T-helper 2 cell treated with Interferon-gamma antibody and Interleukin-4, amounts not matched to agents 5 μg/mL and 100 μg/mL, for 36 hours (primary cell): ENCODE measurements around the gene EPB41L3.
"Not testable (repeated sequence)": the region's sequence is repeated elsewhere in the genome, so short reads cannot be mapped to it uniquely, and the experiment has no call there.

Source experiments
- DNase-seq: peaks from one replicate; pipeline ENCODE4 v3.0.0; 2021; ENCODE audit warnings: low spot score
- H3K27ac Mint-ChIP-seq: one replicate; pipeline ENCODE4 v1.8.0; 2021; ENCODE audit warnings: mild to moderate bottlenecking, mixed read lengths
- H3K27me3 Mint-ChIP-seq: one replicate; pipeline ENCODE4 v1.8.0; 2021; ENCODE audit warnings: low read depth, mixed read lengths
- H3K36me3 Mint-ChIP-seq: one replicate; pipeline ENCODE4 v1.8.0; 2021; ENCODE audit warnings: low read depth, mixed read lengths
- H3K4me1 Mint-ChIP-seq: one replicate; pipeline ENCODE4 v1.8.0; 2021; ENCODE audit warnings: low read depth, mixed read lengths
- H3K4me3 Mint-ChIP-seq: one replicate; pipeline ENCODE4 v1.8.0; 2022; ENCODE audit warnings: mild to moderate bottlenecking, moderate library complexity, mixed read lengths
- H3K9me3 Mint-ChIP-seq: one replicate; pipeline ENCODE4 v1.8.0; 2021; ENCODE audit warnings: mixed read lengths

EPB41L3 gene

GRCh38 chr18:5500158-5500939 is 43.4 kb downstream of the EPB41L3 start:
- Mint-ChIP-seq H3K27me3 (no peaks in the 10 kb centered on the region), H3K4me3 (no peak overlapping the region), H3K27ac (no peak overlapping the region), H3K4me1 (no peaks in the 10 kb centered on the region), H3K36me3 (no peaks in the 10 kb centered on the region), H3K9me3 (no peaks in the 10 kb centered on the region)
- no peak for DNase-seq

GRCh38 chr18:5498452-5498851 is 45.3 kb downstream of the EPB41L3 start:
- H3K36me3 Mint-ChIP-seq: no peaks in the 10 kb centered on the region
- no peak for DNase-seq
- H3K9me3 Mint-ChIP-seq: no peaks in the 10 kb centered on the region
- H3K27me3 Mint-ChIP-seq: no peaks in the 10 kb centered on the region
- no peak overlapping the region for H3K27ac Mint-ChIP-seq
- no peaks in the 10 kb centered on the region for H3K4me1 Mint-ChIP-seq
- no peak overlapping the region for H3K4me3 Mint-ChIP-seq

- no peak overlapping the region for H3K4me3 Mint-ChIP-seq
- H3K27ac Mint-ChIP-seq: no peak overlapping the region
- DNase-seq: no peak
- no peaks in the 10 kb centered on the region for H3K36me3 Mint-ChIP-seq
- H3K27me3 Mint-ChIP-seq: no peaks in the 10 kb centered on the region
- no peaks in the 10 kb centered on the region for H3K4me1 Mint-ChIP-seq
- H3K9me3 Mint-ChIP-seq: no peaks in the 10 kb centered on the region
These were observed 47.5 kb downstream of the EPB41L3 start for GRCh38 chr18:5496305-5496704.

DNA sequence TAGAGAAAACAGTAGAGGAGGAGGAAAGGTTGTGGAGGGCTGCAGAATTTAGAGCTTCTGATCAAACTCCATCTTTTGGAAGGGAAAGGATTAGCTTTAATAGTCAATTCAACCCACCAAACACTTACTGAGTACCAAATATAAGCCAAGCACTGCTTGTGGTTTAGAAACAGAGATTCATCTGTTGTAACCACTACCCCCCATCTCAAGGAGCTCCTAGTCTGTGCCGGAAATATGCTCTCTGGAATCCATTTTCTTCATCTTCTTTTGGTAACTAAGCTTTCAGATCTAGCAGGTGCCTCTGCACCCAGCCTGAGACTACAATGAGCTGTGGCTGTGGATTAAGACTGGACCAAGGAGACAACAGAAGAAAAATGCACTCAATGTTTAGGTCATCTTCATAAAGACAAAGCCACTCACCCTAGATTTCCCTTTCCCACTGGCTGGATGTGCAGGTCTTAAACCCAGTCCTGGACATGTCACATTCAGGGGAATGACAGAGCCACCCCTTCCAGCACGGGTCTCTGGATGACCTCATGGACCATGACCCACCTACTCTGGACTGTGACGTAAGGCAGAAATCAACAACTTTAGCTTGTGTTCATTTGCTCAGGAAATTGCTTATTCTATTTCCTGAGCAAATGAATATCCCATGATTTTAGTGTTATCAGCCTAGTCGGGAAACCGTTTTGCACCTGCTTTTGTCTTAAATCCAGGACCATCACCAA is 52.9 kb downstream of the EPB41L3 start:
- Mint-ChIP-seq H3K9me3 (no peaks in the 10 kb centered on the region), H3K27me3 (no peaks in the 10 kb centered on the region), H3K4me1 (no peaks in the 10 kb centered on the region), H3K4me3 (no peak overlapping the region), H3K27ac (no peak overlapping the region), H3K36me3 (no peaks in the 10 kb centered on the region)
- DNase-seq: no peak

DNA sequence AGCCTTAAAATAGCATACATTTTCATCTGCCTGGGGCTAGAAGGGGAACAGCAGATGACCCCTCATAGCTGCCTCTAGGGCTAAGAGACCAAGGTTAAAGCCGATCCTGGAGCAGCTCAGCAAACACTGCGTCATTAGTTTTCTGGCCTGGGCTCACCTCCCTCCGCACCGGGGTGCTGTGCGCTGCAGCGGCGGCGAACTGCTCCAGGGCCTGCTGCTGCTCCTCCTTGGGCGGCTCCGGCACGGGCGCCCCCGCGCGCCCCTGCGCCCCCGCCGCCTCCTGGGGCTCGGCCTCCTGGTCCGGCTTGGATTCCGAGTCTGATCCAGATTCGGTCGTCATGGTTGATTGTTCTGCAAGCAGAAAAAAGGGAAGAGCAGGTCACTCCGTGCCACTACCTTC is 55.0 kb downstream of the EPB41L3 start:
- no peak overlapping the region for H3K4me3 Mint-ChIP-seq
- no peaks in the 10 kb centered on the region for H3K36me3 Mint-ChIP-seq
- H3K9me3 Mint-ChIP-seq: no peaks in the 10 kb centered on the region
- H3K27me3 Mint-ChIP-seq: no peaks in the 10 kb centered on the region
- H3K4me1 Mint-ChIP-seq: no peaks in the 10 kb centered on the region
- H3K27ac Mint-ChIP-seq: no peak overlapping the region
- no peak for DNase-seq

- not testable (repeated sequence) for H3K4me3 Mint-ChIP-seq, H3K27me3 Mint-ChIP-seq, H3K4me1 Mint-ChIP-seq, H3K9me3 Mint-ChIP-seq, H3K36me3 Mint-ChIP-seq, H3K27ac Mint-ChIP-seq, DNase-seq
These were observed 55.8 kb downstream of the EPB41L3 start for GRCh38 chr18:5488044-5488443.

GRCh38 chr18:5484526-5484925 is 59.3 kb downstream of the EPB41L3 start:
- H3K4me3 Mint-ChIP-seq: no peak overlapping the region
- H3K27me3 Mint-ChIP-seq: no peaks in the 10 kb centered on the region
- DNase-seq: no peak
- no peaks in the 10 kb centered on the region for H3K36me3 Mint-ChIP-seq
- no peaks in the 10 kb centered on the region for H3K4me1 Mint-ChIP-seq
- no peaks in the 10 kb centered on the region for H3K9me3 Mint-ChIP-seq
- H3K27ac Mint-ChIP-seq: no peak overlapping the region

GRCh38 chr18:5481621-5482020 is 62.2 kb downstream of the EPB41L3 start:
- Mint-ChIP-seq H3K27ac (no peak overlapping the region), H3K4me1 (no peaks in the 10 kb centered on the region), H3K27me3 (peaks cover 2% of the 10 kb centered on the region), H3K4me3 (no peak overlapping the region), H3K36me3 (no peaks in the 10 kb centered on the region), H3K9me3 (no peaks in the 10 kb centered on the region)
- no peak for DNase-seq

GRCh38 chr18:5478261-5478660 is 65.5 kb downstream of the EPB41L3 start:
- Mint-ChIP-seq H3K36me3 (no peaks in the 10 kb centered on the region), H3K27ac (no peak overlapping the region), H3K4me1 (peaks cover 1% of the 10 kb centered on the region), H3K9me3 (no peaks in the 10 kb centered on the region), H3K27me3 (peaks cover 2% of the 10 kb centered on the region), H3K4me3 (no peak overlapping the region)
- no peak for DNase-seq

DNA sequence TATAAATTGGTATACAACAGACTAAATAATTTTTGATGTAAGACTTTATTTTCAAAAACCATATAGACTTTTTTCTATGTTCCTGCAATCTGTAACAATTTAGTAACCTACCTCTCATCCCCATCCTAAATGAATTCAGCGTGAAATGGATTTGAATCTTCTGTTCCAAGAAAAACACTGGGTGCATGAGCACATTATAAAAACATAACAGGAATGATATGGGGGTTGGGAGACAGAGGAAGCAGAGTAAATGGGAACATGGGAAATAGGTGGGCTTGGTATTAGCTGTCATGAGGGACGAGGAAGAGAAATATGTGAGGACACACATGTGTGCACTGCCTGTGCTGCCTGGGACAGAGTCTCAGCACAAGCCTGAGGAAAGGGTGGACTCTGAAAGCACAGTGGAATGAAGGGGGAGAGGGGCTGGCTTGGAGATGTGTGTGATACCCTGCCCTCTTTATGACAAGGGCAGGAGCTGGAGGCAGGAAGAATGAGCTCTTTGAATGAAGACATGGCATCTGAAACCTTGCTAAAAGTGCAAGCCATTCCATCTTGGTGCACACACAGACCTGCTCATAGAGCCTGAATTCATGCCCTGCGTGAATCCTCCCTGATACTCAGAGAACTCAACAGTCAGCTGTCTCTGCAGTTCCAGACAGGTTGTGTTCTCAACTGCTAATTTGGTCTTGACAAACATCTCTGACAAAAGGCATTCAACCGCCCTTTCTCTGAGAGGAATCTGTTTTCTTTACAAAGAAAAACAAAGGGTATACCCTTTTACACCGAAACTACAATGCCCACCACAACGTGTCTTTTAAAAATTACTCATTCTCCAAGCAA is 66.6 kb downstream of the EPB41L3 start:
- H3K4me3 Mint-ChIP-seq: no peak overlapping the region
- no peaks in the 10 kb centered on the region for H3K9me3 Mint-ChIP-seq
- H3K27ac Mint-ChIP-seq: no peak overlapping the region
- no peaks in the 10 kb centered on the region for H3K36me3 Mint-ChIP-seq
- H3K27me3 Mint-ChIP-seq: peaks cover 2% of the 10 kb centered on the region
- H3K4me1 Mint-ChIP-seq: peaks cover 1% of the 10 kb centered on the region
- DNase-seq: no peak

GRCh38 chr18:5475267-5475666 is 68.5 kb downstream of the EPB41L3 start:
- Mint-ChIP-seq H3K36me3 (no peaks in the 10 kb centered on the region), H3K4me1 (peaks cover 1% of the 10 kb centered on the region), H3K27ac (no peak overlapping the region), H3K9me3 (no peaks in the 10 kb centered on the region), H3K4me3 (no peak overlapping the region), H3K27me3 (peaks cover 2% of the 10 kb centered on the region)
- DNase-seq: no peak

DNA sequence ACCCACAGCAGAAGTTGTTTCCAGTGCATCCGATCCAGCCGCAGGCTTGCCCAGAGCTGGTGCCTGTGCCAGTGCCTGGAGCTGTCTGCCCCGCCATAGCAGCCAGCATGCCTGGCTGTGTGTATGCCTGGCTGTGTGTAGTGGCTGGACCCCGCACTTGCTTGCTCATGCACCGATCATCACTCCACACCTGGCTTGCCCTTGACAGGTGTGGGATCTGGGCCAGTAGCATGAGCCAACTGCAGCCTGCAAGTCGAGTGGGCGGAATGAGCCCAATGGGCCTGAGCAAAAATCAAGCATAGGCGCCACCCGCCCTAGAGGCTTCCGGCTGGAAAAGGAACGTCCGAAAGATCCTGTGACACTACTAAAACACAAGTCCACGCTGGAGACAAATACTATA is 74.5 kb downstream of the EPB41L3 start:
- Mint-ChIP-seq H3K4me3 (no peak overlapping the region), H3K9me3 (no peaks in the 10 kb centered on the region), H3K27me3 (no peaks in the 10 kb centered on the region), H3K27ac (no peak overlapping the region), H3K36me3 (no peaks in the 10 kb centered on the region), H3K4me1 (peaks cover 6% of the 10 kb centered on the region)
- DNase-seq: no peak

DNA sequence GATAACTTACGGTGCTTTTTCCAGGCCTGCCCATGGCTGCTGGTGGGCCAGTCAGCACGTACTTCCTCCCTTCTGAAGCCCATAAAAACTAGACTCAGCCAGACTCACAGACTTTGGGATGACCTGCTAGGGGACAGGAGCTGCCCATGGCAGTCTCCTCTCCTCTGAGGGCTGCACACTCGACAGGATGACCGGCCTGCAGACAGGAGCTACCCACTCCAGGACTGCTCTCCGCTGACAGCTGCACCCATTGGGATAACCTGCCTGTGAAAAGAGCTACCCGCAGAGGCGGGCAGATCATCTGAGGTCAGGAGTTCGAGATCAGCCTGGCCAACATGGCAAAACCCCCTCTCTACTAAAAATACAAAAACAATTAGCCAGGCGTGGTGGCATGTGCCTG is 75.4 kb downstream of the EPB41L3 start:
- H3K4me1 Mint-ChIP-seq: peaks cover 7% of the 10 kb centered on the region
- no peak overlapping the region for H3K27ac Mint-ChIP-seq
- H3K9me3 Mint-ChIP-seq: no peaks in the 10 kb centered on the region
- no peak overlapping the region for H3K4me3 Mint-ChIP-seq
- H3K36me3 Mint-ChIP-seq: no peaks in the 10 kb centered on the region
- no peaks in the 10 kb centered on the region for H3K27me3 Mint-ChIP-seq
- DNase-seq: no peak

DNA sequence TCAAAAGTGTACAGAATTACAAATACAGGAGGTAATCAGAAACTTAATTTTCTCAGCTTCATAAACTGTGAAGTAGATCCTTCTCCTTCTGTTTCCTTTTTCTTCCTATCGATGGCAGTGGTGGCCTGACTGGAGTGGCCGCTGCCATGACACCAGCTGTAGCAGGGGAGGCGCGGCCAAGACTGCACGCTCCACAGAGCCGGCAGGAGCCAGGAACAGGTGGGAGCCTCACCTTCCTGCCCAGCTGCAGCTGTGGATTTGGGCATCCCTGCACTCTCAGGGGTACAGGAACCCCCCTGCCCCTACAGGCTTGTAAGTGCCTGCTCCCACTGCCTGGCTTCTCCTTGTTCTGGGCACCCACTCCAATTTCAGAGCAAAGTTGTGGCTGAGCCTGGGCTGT is 76.1 kb downstream of the EPB41L3 start:
- DNase-seq: no peak
- no peaks in the 10 kb centered on the region for H3K27me3 Mint-ChIP-seq
- no peak overlapping the region for H3K27ac Mint-ChIP-seq
- no peaks in the 10 kb centered on the region for H3K36me3 Mint-ChIP-seq
- peaks cover 7% of the 10 kb centered on the region for H3K4me1 Mint-ChIP-seq
- H3K9me3 Mint-ChIP-seq: no peaks in the 10 kb centered on the region
- no peak overlapping the region for H3K4me3 Mint-ChIP-seq
